MM.1S (cell line): ENCODE data around the gene HIGD2A.

Experiments used
- DNase-seq: peaks from one replicate; pipeline ENCODE4 v3.0.0-alpha.2; 2015
- H2AFZ ChIP-seq: fragments of 300-600 bp; sonication (generic); 2 replicates; pipeline ENCODE4 v1.6.0; 2016; ENCODE audit warnings: antibody characterized with exemption, low read length
- H3F3A ChIP-seq: fragments of 300-600 bp; sonication (generic); 2 replicates; pipeline ENCODE4 v1.6.1; 2016; ENCODE audit warnings: mild to moderate bottlenecking, antibody characterized with exemption, low read length, moderate library complexity, mixed read lengths; ENCODE audit not compliant: insufficient read depth
- H3K27ac ChIP-seq: fragments of 300-600 bp; sonication (generic); 2 replicates; pipeline ENCODE4 v1.5.1; 2016; ENCODE audit warnings: mild to moderate bottlenecking, low read length
- H3K27me3 ChIP-seq: fragments of 300-600 bp; sonication (generic); replicated peaks from 2 replicates; pipeline ENCODE4 v1.6.0; 2016; ENCODE audit warnings: low read length; ENCODE audit not compliant: insufficient read depth
- H3K36me3 ChIP-seq: fragments of 300-600 bp; sonication (generic); replicated peaks from 2 replicates; pipeline ENCODE4 v1.6.1; 2016; ENCODE audit warnings: mild to moderate bottlenecking, low read length, mixed read lengths; ENCODE audit not compliant: insufficient read depth
- H3K4me1 ChIP-seq: fragments of 300-600 bp; sonication (generic); 2 replicates; pipeline ENCODE4 v1.6.1; 2016; ENCODE audit warnings: low read length, mixed read lengths
- H3K4me2 ChIP-seq: fragments of 300-600 bp; sonication (generic); 2 replicates; pipeline ENCODE4 v1.6.0; 2016; ENCODE audit warnings: low read depth, low read length
- H3K4me3 ChIP-seq: fragments of 300-600 bp; sonication (generic); 2 replicates; pipeline ENCODE4 v1.5.1; 2016; ENCODE audit warnings: low read length, mixed read lengths
- H3K79me2 ChIP-seq: fragments of 300-600 bp; sonication (generic); 2 replicates; pipeline ENCODE4 v1.6.1; 2016; ENCODE audit warnings: mixed run types, low read length, mixed read lengths
- H3K9ac ChIP-seq: fragments of 300-600 bp; sonication (generic); 2 replicates; pipeline ENCODE4 v1.6.1; 2016; ENCODE audit warnings: low read length, mixed read lengths
- H3K9me2 ChIP-seq: fragments of 300-600 bp; sonication (generic); replicated peaks from 2 replicates; pipeline ENCODE4 v1.6.1; 2016; ENCODE audit warnings: mild to moderate bottlenecking, low read length, mixed read lengths; ENCODE audit not compliant: insufficient read depth
- H3K9me3 ChIP-seq: fragments of 300-600 bp; sonication (generic); replicated peaks from 2 replicates; pipeline ENCODE4 v1.6.1; 2016; ENCODE audit warnings: mild to moderate bottlenecking, low read length, mixed read lengths; ENCODE audit not compliant: insufficient read depth
- H4K20me1 ChIP-seq: fragments of 300-600 bp; sonication (generic); 2 replicates; pipeline ENCODE4 v1.6.1; 2016; ENCODE audit warnings: mild to moderate bottlenecking, low read length, moderate library complexity, mixed read lengths; ENCODE audit not compliant: insufficient read depth
- EZH2 ChIP-seq: fragments of 300-600 bp; sonication (generic); optimal IDR thresholded peaks from 2 replicates; pipeline ENCODE3; 2017; ENCODE audit warnings: low read depth, mild to moderate bottlenecking, antibody characterized with exemption, low read length, mixed read lengths
- EZH2phosphoT487 ChIP-seq: fragments of 300-600 bp; sonication (generic); IDR thresholded peaks from 2 replicates; pipeline ENCODE4 v1.6.1; 2018; ENCODE audit warnings: antibody characterized with exemption, low read length
- TF ChIP-seq, protein P1 (sequence below): fragments of 300-600 bp; sonication (generic); IDR thresholded peaks from 2 replicates; pipeline ENCODE4 v1.5.1; 2016; ENCODE audit warnings: antibody characterized with exemption, low read length, mixed read lengths

HIGD2A gene

DNA sequence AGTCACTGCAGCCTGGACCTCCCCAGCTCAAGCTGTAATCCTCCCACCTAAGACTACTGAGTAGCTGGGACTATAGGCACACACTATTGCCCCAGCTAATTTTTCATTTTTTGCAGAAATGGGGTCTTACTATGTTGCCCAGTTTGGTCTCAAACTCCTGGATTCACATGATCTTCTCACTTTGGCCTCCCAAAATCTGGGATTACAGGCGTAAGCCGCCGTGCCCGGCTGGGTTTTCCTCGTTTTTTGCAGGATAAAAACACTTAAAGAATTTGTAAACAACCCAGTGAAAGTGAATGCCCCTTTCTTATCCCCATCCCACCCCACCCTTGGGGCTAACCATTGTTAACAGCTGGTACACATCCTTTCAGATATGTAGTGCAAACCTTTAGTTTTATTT lies 20.0 kb downstream of the HIGD2A start:
- TF ChIP-seq, protein P1, sequence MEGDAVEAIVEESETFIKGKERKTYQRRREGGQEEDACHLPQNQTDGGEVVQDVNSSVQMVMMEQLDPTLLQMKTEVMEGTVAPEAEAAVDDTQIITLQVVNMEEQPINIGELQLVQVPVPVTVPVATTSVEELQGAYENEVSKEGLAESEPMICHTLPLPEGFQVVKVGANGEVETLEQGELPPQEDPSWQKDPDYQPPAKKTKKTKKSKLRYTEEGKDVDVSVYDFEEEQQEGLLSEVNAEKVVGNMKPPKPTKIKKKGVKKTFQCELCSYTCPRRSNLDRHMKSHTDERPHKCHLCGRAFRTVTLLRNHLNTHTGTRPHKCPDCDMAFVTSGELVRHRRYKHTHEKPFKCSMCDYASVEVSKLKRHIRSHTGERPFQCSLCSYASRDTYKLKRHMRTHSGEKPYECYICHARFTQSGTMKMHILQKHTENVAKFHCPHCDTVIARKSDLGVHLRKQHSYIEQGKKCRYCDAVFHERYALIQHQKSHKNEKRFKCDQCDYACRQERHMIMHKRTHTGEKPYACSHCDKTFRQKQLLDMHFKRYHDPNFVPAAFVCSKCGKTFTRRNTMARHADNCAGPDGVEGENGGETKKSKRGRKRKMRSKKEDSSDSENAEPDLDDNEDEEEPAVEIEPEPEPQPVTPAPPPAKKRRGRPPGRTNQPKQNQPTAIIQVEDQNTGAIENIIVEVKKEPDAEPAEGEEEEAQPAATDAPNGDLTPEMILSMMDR = no peak
- TF ChIP-seq EZH2 = no peak
- no peak for TF ChIP-seq EZH2phosphoT487

DNA sequence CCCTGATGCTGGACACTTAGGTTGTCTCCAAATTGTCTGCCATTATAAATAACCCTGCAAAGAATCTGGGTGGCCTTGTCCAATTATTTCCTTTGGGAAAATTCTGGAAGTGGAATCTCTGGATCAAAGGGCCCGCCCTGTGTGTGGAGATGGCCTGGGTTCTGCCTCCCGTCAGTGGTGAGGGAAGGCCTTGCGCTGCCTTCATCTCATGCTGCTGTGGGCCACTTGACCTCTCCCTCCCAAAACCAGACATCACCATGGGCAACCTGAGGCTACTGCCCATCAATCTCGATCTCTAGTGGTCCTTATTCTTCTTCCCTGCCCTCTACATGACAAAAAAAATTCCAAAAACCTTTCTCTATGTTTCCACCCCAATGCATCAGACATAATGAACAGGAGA lies 21.2 kb downstream of the HIGD2A start:
- H3K79me2 ChIP-seq = peaks cover 44% of the 10 kb centered on the region
- no peak overlapping the region for H3K27ac ChIP-seq
- peaks cover 33% of the 10 kb centered on the region for H3K4me1 ChIP-seq
- H2AFZ ChIP-seq = no peak overlapping the region
- H3K27me3 ChIP-seq = no peaks in the 10 kb centered on the region
- no peak for TF ChIP-seq EZH2phosphoT487
- TF ChIP-seq, protein P1 = no peak
- no peak for TF ChIP-seq EZH2
- H3K36me3 ChIP-seq = no peaks in the 10 kb centered on the region; the same call in 1 of the 2 replicates
- no peak overlapping the region for H3K9ac ChIP-seq
- H3K9me3 ChIP-seq = no peaks in the 10 kb centered on the region
- H3K4me3 ChIP-seq = no peak overlapping the region
- H3K9me2 ChIP-seq = no peaks in the 10 kb centered on the region
- H4K20me1 ChIP-seq = no peaks in the 10 kb centered on the region
- H3K4me2 ChIP-seq = no peak overlapping the region
- no peak for DNase-seq
- H3F3A ChIP-seq = peaks cover 17% of the 10 kb centered on the region

More for the DNA sequence above, 20.0 kb downstream of the HIGD2A start:
- H2AFZ ChIP-seq = no peak overlapping the region
- no peak overlapping the region for H3K4me2 ChIP-seq
- no peak overlapping the region for H3K4me3 ChIP-seq
- H3K9me2 ChIP-seq = no peaks in the 10 kb centered on the region
- no peaks in the 10 kb centered on the region for H3K9me3 ChIP-seq
- H3K9ac ChIP-seq = no peak overlapping the region
- H3K27me3 ChIP-seq = no peaks in the 10 kb centered on the region
- peaks cover 32% of the 10 kb centered on the region for H3K79me2 ChIP-seq
- H3K27ac ChIP-seq = no peak overlapping the region
- peaks cover 33% of the 10 kb centered on the region for H3K4me1 ChIP-seq
- peaks cover 17% of the 10 kb centered on the region for H3F3A ChIP-seq
- no peaks in the 10 kb centered on the region; the same call in 1 of the 2 replicates for H3K36me3 ChIP-seq
- no peaks in the 10 kb centered on the region for H4K20me1 ChIP-seq
- no peak for DNase-seq

DNA sequence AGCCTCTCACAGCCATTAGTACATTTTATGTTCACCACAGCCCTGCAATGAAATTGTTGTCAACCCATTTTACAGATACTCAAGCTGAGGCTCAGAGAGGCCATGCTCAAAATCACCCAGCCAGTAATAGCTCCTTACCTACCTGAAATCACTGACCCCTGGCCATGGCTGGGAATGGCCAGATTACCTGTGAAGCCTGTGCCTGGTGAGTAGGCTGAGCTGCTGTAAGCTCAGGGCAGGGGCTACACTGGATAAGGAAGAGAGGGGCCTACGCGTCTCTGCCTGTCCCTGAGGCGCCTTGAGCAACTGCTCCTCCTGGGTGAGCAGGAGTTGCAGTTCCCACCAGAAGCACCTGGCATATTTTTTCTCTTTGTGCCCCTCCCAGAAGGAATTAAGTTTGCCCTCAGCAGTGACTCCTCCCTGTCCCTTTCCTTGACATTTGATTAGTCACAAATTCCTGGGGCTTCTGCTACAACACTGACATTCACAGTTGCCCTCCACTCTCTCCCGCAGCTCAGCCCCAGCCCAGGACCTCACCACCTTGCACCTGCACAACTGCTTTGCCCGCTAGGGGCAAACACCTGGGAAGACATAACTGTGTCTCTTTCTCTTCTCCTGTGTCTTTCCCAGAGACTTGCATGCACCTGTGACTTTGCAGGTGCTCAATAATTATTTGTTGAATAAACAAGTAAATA lies 22.1 kb downstream of the HIGD2A start:
- no peak for DNase-seq
- H3K4me1 ChIP-seq = peaks cover 33% of the 10 kb centered on the region
- H3K27me3 ChIP-seq = no peaks in the 10 kb centered on the region

More for the DNA sequence above, 22.1 kb downstream of the HIGD2A start:
- Histone ChIP-seq H3K4me2 (no peak overlapping the region), H3K9me3 (no peaks in the 10 kb centered on the region), H3K9me2 (no peaks in the 10 kb centered on the region), H3F3A (peaks cover 17% of the 10 kb centered on the region), H3K27ac (no peak overlapping the region; the same call in 1 of the 2 replicates), H3K36me3 (no peaks in the 10 kb centered on the region; the same call in 1 of the 2 replicates), H3K9ac (no peak overlapping the region), H3K4me3 (no peak overlapping the region), H2AFZ (no peak overlapping the region), H3K79me2 (peaks cover 46% of the 10 kb centered on the region), H4K20me1 (no peaks in the 10 kb centered on the region)
- no peak for TF ChIP-seq EZH2phosphoT487
- TF ChIP-seq, protein P1 = peak; percentile 47
